HG03108 (cell line): ENCODE data around the gene CYBC1.

Experiments
- ATAC-seq: cut with Tn5 transposase; IDR thresholded peaks from one replicate; pipeline ENCODE4 v1.9.1; 2021; ENCODE audit warnings: moderate library complexity; ENCODE audit not compliant: unreplicated experiment

The CYBC1 gene

GRCh38 chr17:82450357-82451106 lies at the start of gene CYBC1:
TSS of gene CYBC1 (minus strand) at chr17:82450752. CDS start at chr17:82449254, 1,498 bp downstream.
- ATAC-seq = peak; percentile 44

GRCh38 chr17:82497483-82498405 lies 47.2 kb upstream of the CYBC1 start:
- ATAC-seq = peak; percentile 12

GRCh38 chr17:82496529-82497434 lies 46.2 kb upstream of the CYBC1 start:
- ATAC-seq = peak; percentile 57

- ATAC-seq = no peak
Observed at GRCh38 chr17:82495844-82496528, 45.4 kb upstream of the CYBC1 start.

GRCh38 chr17:82494236-82495055 lies 43.9 kb upstream of the CYBC1 start:
- no peak for ATAC-seq

- no peak for ATAC-seq
Observed at GRCh38 chr17:82493226-82493781, 42.8 kb upstream of the CYBC1 start.

GRCh38 chr17:82492643-82493225 lies 42.2 kb upstream of the CYBC1 start:
- ATAC-seq = no peak

- no peak for ATAC-seq
Observed at GRCh38 chr17:82491533-82491932, 41.0 kb upstream of the CYBC1 start.

GRCh38 chr17:82491196-82491530 lies 40.6 kb upstream of the CYBC1 start:
- ATAC-seq = no peak

- ATAC-seq = no peak
Observed at GRCh38 chr17:82490512-82491195, 40.1 kb upstream of the CYBC1 start.

GRCh38 chr17:82489851-82490511 lies 39.4 kb upstream of the CYBC1 start:
- no peak for ATAC-seq

- no peak for ATAC-seq
Observed at GRCh38 chr17:82489117-82489516, 38.6 kb upstream of the CYBC1 start.

- no peak for ATAC-seq
Observed at GRCh38 chr17:82487910-82488309, 37.4 kb upstream of the CYBC1 start.

- no peak for ATAC-seq
Observed at GRCh38 chr17:82486231-82487094, 35.9 kb upstream of the CYBC1 start.

- no peak for ATAC-seq
Observed at GRCh38 chr17:82483836-82484235, 33.3 kb upstream of the CYBC1 start.

GRCh38 chr17:82483204-82483660 lies 32.7 kb upstream of the CYBC1 start:
- ATAC-seq = no peak

- no peak for ATAC-seq
Observed at GRCh38 chr17:82480318-82480717, 29.8 kb upstream of the CYBC1 start.
